B cell (primary cell): Measurements from ENCODE around the gene VAMP1. TPM values are rescaled to one million over a fixed set of nuclear protein-coding genes. Genes with fewer than 3 reads are reported as not detected.

Source experiments
- ATAC-seq: fragments of 200-7000 bp; cut with Tn5 transposase; one replicate; pipeline ENCODE4 v1.10.0; 2021; ENCODE audit warnings: low read depth, mild to moderate bottlenecking, moderate number of reproducible peaks, moderate library complexity
- CTCF ChIA-PET: fragments of 350-600 bp; sonication (Branson Sonifier 250); formaldehyde crosslinking; loops from one replicate; lab custom pipeline; 2021; ENCODE audit warnings: antibody characterized with exemption, inconsistent platforms; lab: Charles Lee
- POLR2A ChIA-PET: fragments of 350-600 bp; sonication (Branson Sonifier 250); formaldehyde crosslinking; loops from one replicate; lab custom pipeline; 2021; ENCODE audit warnings: antibody characterized with exemption; lab: Charles Lee
- DNase-seq: peaks from one replicate; pipeline ENCODE4 v3.0.0; 2013
- H2AFZ ChIP-seq: 2 replicates; pipeline ENCODE4 v1.6.1; 2012; ENCODE audit warnings: mild to moderate bottlenecking, low read depth, low read length; ENCODE audit not compliant: insufficient read depth, poor library complexity, severe bottlenecking
- H3K27ac ChIP-seq, 2 donors: 1 replicate in 1 of 2; 2 replicates in 1 of 2; pipeline ENCODE4 v1.5.1; 2012 to 2013; ENCODE audit warnings: low read length in 2 of 2, mild to moderate bottlenecking in 2 of 2, moderate library complexity in 1 of 2
- H3K27me3 ChIP-seq, 4 experiments: fragments of 200-600 bp in 1 of 4; sonication (generic) in 1 of 4; replicated peaks in 1 of 4; 1 replicate in 2 of 4; 2 replicates in 2 of 4; pipeline versions ENCODE4 v1.6.1 to v1.7.0; 2013 to 2016; ENCODE audit warnings: low read length in 3 of 4, mild to moderate bottlenecking in 2 of 4, mixed read lengths in 1 of 4, moderate library complexity in 1 of 4; ENCODE audit not compliant: insufficient read depth in 4 of 4, control insufficient read depth in 3 of 4; ENCODE audit errors: control extremely low read depth in 1 of 4
- H3K36me3 ChIP-seq, 2 experiments: replicated peaks in 1 of 2; 1 replicate in 1 of 2; 2 replicates in 1 of 2; pipeline versions ENCODE4 v1.6.1 to v1.7.1; 2013; ENCODE audit warnings: low read length in 1 of 2; ENCODE audit not compliant: insufficient read depth in 2 of 2, control insufficient read depth in 1 of 2; ENCODE audit errors: control extremely low read depth in 1 of 2, extremely low read depth in 1 of 2
- H3K4me1 ChIP-seq, 2 donors: fragments of 200-600 bp in 1 of 2; sonication (generic) in 1 of 2; 1 replicate in 1 of 2; 2 replicates in 1 of 2; pipeline versions ENCODE4 v1.5.1 to v1.6.1; 2013 to 2017; ENCODE audit warnings: low read length in 2 of 2; ENCODE audit not compliant: control insufficient read depth in 2 of 2, insufficient read depth in 2 of 2
- H3K4me2 ChIP-seq: replicated peaks from 2 replicates; pipeline ENCODE3; 2012; ENCODE audit warnings: mild to moderate bottlenecking, low read depth, low read length; ENCODE audit not compliant: poor library complexity, severe bottlenecking
- H3K4me3 ChIP-seq, 5 experiments: fragments of 200-600 bp in 1 of 5; sonication (generic) in 1 of 5; 1 replicate in 3 of 5; 2 replicates in 2 of 5; pipeline versions ENCODE4 v1.5.1 to v1.7.0; 2011 to 2016; ENCODE audit warnings: low read length in 4 of 5, mild to moderate bottlenecking in 4 of 5, low read depth in 2 of 5, control low read depth in 1 of 5, moderate library complexity in 1 of 5; ENCODE audit not compliant: insufficient read depth in 1 of 5; ENCODE audit errors: control extremely low read depth in 1 of 5, extremely low read depth in 1 of 5
- H3K79me2 ChIP-seq: fragments of 200-600 bp; sonication (generic); one replicate; pipeline ENCODE4 v1.6.0; 2016; ENCODE audit warnings: low read length; ENCODE audit not compliant: control insufficient read depth, insufficient read depth
- H3K9ac ChIP-seq: fragments of 200-600 bp; sonication (generic); 2 replicates; pipeline ENCODE4 v1.6.1; 2017; ENCODE audit warnings: mild to moderate bottlenecking, low read length, moderate library complexity
- H3K9me3 ChIP-seq, 3 donors: one replicate each; pipeline versions ENCODE4 v1.6.1 to v1.7.1; 2013; ENCODE audit warnings: low read length in 2 of 3; ENCODE audit not compliant: control insufficient read depth in 2 of 3, insufficient read depth in 1 of 3; ENCODE audit errors: control extremely low read depth in 1 of 3
- H4K20me1 ChIP-seq: 2 replicates; pipeline ENCODE4 v1.6.0; 2012; ENCODE audit warnings: mild to moderate bottlenecking, low read length; ENCODE audit not compliant: insufficient read depth, control insufficient read depth, poor library complexity, severe bottlenecking
- H3K27ac Mint-ChIP-seq: one replicate; pipeline ENCODE4 v1.8.0; 2021; ENCODE audit warnings: mixed read lengths
- H3K27me3 Mint-ChIP-seq: one replicate; pipeline ENCODE4 v1.8.0; 2021; ENCODE audit warnings: mixed read lengths
- H3K4me1 Mint-ChIP-seq: one replicate; pipeline ENCODE4 v1.8.0; 2021; ENCODE audit warnings: mixed read lengths
- H3K4me3 Mint-ChIP-seq: one replicate; pipeline ENCODE4 v1.8.0; 2021; ENCODE audit warnings: mixed read lengths
- H3K9me3 Mint-ChIP-seq: one replicate; pipeline ENCODE4 v1.8.0; 2022; ENCODE audit warnings: mixed read lengths; ENCODE audit not compliant: insufficient read depth
- CTCF ChIP-seq: fragments of 200-600 bp; IDR thresholded peaks from one replicate; pipeline ENCODE4 v1.8.0; 2022; ENCODE audit warnings: antibody characterized with exemption, mild to moderate bottlenecking
- EZH2 ChIP-seq: IDR thresholded peaks from 2 replicates; pipeline ENCODE4 v1.6.1; 2012; ENCODE audit warnings: borderline replicate concordance, low read depth, mild to moderate bottlenecking, moderate library complexity, low read length; ENCODE audit not compliant: insufficient read depth, poor library complexity, severe bottlenecking
- WGBS: methylation state at CpG from one replicate; pipeline ENCODE4 v1.1.5; 2013; ENCODE audit warnings: missing lambda C conversion rate; ENCODE audit not compliant: insufficient coverage; 5-methylcytosine and 5-hydroxymethylcytosine counted together
- intact Hi-C: fragments of 100-400 bp; cut with micrococcal nuclease; formaldehyde crosslinking; loops from one replicate; pipeline ENCODE4 v1.10.0; 2022
- polyA plus RNA-seq: library from polyadenylated mRNA; depleted of rRNA; stranded (reverse); fragments of >200 nt; gene quantifications from 2 replicates; pipeline ENCODE4 v1.2.3, GENCODE V29; 2012
- total RNA-seq, 2 donors: library from RNA; stranded (reverse); fragments of 120-200 nt in 1 of 2; gene quantifications; 1 replicate in 1 of 2; 2 replicates in 1 of 2; pipeline versions ENCODE4 v1.2.3 to v1.2.4, GENCODE V29; 2013 to 2022

VAMP1 gene
- total and polyA plus RNA-seq, 2 donors (not counting 1 experiment from before 2014, with no cell fraction given): 62.4 to 98.9 TPM

- H3K9me3 Mint-ChIP-seq: no peaks in the 10 kb centered on the region
Observed at GRCh38 chr12:6450091-6450868, 20.2 kb downstream of the VAMP1 start.

More at GRCh38 chr12:6450091-6450868, 20.2 kb downstream of the VAMP1 start:
- intact Hi-C loops: no loop called here
- peak overlapping the region in 1 of 5 experiments; percentile 97 for H3K4me3 ChIP-seq
- Mint-ChIP-seq H3K4me1 (peaks cover 72% of the 10 kb centered on the region), H3K27me3 (no peaks in the 10 kb centered on the region), H3K4me3 (peak overlapping the region; percentile 97), H3K27ac (peak overlapping the region; percentile 99)
- H4K20me1 ChIP-seq: no peaks in the 10 kb centered on the region
- no peaks in the 10 kb centered on the region for H3K9me3 ChIP-seq
- peaks cover 46 to 68% of the 10 kb centered on the region in 2 donors for H3K4me1 ChIP-seq
- TF ChIP-seq CTCF (no peak), EZH2 (no peak)
- DNase-seq (no peak), ATAC-seq (no peak)
- peaks cover 0 to 28% of the 10 kb centered on the region in 2 experiments for H3K36me3 ChIP-seq
- whole genome bisulfite sequencing: 97% methylated on average over 12 of the region's 16 CpGs
- no peaks in the 10 kb centered on the region for H3K27me3 ChIP-seq
- CTCF ChIA-PET: interaction anchor here (0.5 to 5.2 kb wide), 9 partner anchors 10 to 26 kb away, joined by 3 to 80 read pairs (median 5); partner anchors contain the start of gene VAMP1
- H3K4me2 ChIP-seq: peak overlapping the region; percentile 83
- peak overlapping the region; percentile 96 to 98 for H3K27ac ChIP-seq
- H3K79me2 ChIP-seq: peaks cover 70% of the 10 kb centered on the region
- H3K9ac ChIP-seq: peak overlapping the region; percentile 98
- POLR2A ChIA-PET: interaction anchor here (1.1 to 3.4 kb wide), 7 partner anchors 7 to 25 kb away, joined by 3 to 54 read pairs (median 12); partner anchors contain the start of gene VAMP1
- peak overlapping the region; percentile 80 for H2AFZ ChIP-seq
